Measurements from ENCODE around the gene SORCS1.

SORCS1 gene

GRCh38 chr10:106873770-106874603 lies 290.5 kb downstream of the SORCS1 start:
- ChIA-PET CTCF (interaction anchor here (0.6 to 1.8 kb wide), 2 partner anchors 10 to 14 kb away, joined by 3 to 5 read pairs; no protein-coding TSS in a partner anchor), POLR2A (no interaction called here)
- DNase-seq (ENCODE audit: extremely low spot score) = no peak
- no peak for TF ChIP-seq CTCF (IDR thresholded peaks at IDR 0.05; ENCODE audit: control extremely low read depth, extremely low read depth, low read depth, missing control alignments)

GRCh38 chr10:106872176-106872575 lies 292.3 kb downstream of the SORCS1 start:
- TF ChIP-seq CTCF (IDR thresholded peaks at IDR 0.05; ENCODE audit: control extremely low read depth, extremely low read depth, low read depth, missing control alignments) = no peak
- ChIA-PET POLR2A (no interaction called here), CTCF (no interaction called here)
- no peak for DNase-seq (ENCODE audit: extremely low spot score)

- no peak for DNase-seq (ENCODE audit: extremely low spot score)
- TF ChIP-seq CTCF (IDR thresholded peaks at IDR 0.05; ENCODE audit: control extremely low read depth, extremely low read depth, low read depth, missing control alignments) = no peak
- CTCF ChIA-PET = interaction anchor here (0.9 to 1.2 kb wide), 2 partner anchors 16 to 114 kb away, joined by 4 read pairs; no protein-coding TSS in a partner anchor
- POLR2A ChIA-PET = no interaction called here
Observed at GRCh38 chr10:106866244-106866845, 298.2 kb downstream of the SORCS1 start.

- no peak for DNase-seq (ENCODE audit: extremely low spot score)
- CTCF ChIA-PET = interaction anchor here (0.7 to 1.4 kb wide), 4 partner anchors 11 to 45 kb away, joined by 3 to 5 read pairs (median 3); no protein-coding TSS in a partner anchor
- no peak for TF ChIP-seq CTCF (IDR thresholded peaks at IDR 0.05; ENCODE audit: control extremely low read depth, extremely low read depth, low read depth, missing control alignments)
- POLR2A ChIA-PET = no interaction called here
Observed at GRCh38 chr10:106864031-106864430, 300.5 kb downstream of the SORCS1 start.

GRCh38 chr10:106863549-106863948 lies 301.0 kb downstream of the SORCS1 start:
- ChIA-PET POLR2A (no interaction called here), CTCF (interaction anchor here (1.2 to 1.7 kb wide), 3 partner anchors 11 to 46 kb away, joined by 3 read pairs; no protein-coding TSS in a partner anchor)
- DNase-seq (ENCODE audit: extremely low spot score) = no peak
- peak; percentile 9 for TF ChIP-seq CTCF (IDR thresholded peaks at IDR 0.05; ENCODE audit: control extremely low read depth, extremely low read depth, low read depth, missing control alignments)

- no peak for TF ChIP-seq CTCF (IDR thresholded peaks at IDR 0.05; ENCODE audit: control extremely low read depth, extremely low read depth, low read depth, missing control alignments)
- ChIA-PET CTCF (interaction anchor here (1.2 to 1.4 kb wide), 2 partner anchors 9 to 14 kb away, joined by 3 read pairs; no protein-coding TSS in a partner anchor), POLR2A (no interaction called here)
- DNase-seq (ENCODE audit: extremely low spot score) = no peak
Observed at GRCh38 chr10:106859892-106860652, 304.4 kb downstream of the SORCS1 start.
